Stomach smooth muscle (tissue), 2 donors: ENCODE measurements around the gene TCTN2.

Experiments used
- H3K27ac ChIP-seq: one replicate; pipeline ENCODE4 v1.7.0; 2013; ENCODE audit warnings: mild to moderate bottlenecking, low read length, inconsistent platforms
- H3K27me3 ChIP-seq, 2 donors: one replicate each; pipeline ENCODE4 v1.7.0; 2013; ENCODE audit warnings: low read length in 2 of 2; ENCODE audit not compliant: insufficient read depth in 2 of 2, control insufficient read depth in 1 of 2
- H3K36me3 ChIP-seq, 2 donors: one replicate each; pipeline ENCODE4 v1.7.0; 2013; ENCODE audit warnings: low read length in 2 of 2; ENCODE audit not compliant: control insufficient read depth in 2 of 2, insufficient read depth in 2 of 2
- H3K4me1 ChIP-seq: one replicate; pipeline ENCODE4 v1.7.0; 2013; ENCODE audit warnings: low read length; ENCODE audit not compliant: control insufficient read depth, insufficient read depth
- H3K4me3 ChIP-seq, 2 donors: one replicate each; pipeline ENCODE4 v1.7.0; 2013; ENCODE audit warnings: low read length in 2 of 2
- H3K9ac ChIP-seq, 2 donors: one replicate each; pipeline ENCODE4 v1.7.0; 2013; ENCODE audit warnings: low read length in 2 of 2, mild to moderate bottlenecking in 1 of 2
- H3K9me3 ChIP-seq, 2 donors: one replicate each; pipeline ENCODE4 v1.7.0; 2013; ENCODE audit warnings: low read length in 2 of 2; ENCODE audit not compliant: control insufficient read depth in 2 of 2
- donor health status: healthy.
- donor health status: Pancreatic carcinoma.

TCTN2 gene

DNA sequence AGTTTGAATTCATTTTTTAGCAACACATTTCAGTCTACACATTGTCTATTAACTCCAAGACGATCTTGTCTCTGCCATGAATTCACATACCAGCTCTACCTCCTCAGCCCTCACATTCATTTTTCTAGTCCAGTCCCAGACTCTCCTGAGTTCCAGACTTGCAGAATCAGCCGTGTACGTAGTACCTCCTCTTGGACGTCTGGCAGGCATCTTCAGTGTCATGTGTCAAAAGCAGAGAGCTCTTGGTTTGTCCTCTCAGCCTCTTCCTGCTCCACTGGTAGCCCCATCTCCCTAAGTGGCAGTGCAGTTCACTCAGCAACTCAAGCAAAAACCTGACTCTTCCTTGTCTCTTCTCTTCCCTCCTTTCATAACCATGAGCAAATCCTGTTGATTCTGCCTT lies 14.5 kb upstream of the TCTN2 start:
- H3K36me3 ChIP-seq, result peaks cover 16 to 23% of the 10 kb centered on the region in 2 donors
- no peak overlapping the region for H3K4me3 ChIP-seq
- H3K4me1 ChIP-seq, result no peaks in the 10 kb centered on the region
- H3K9me3 ChIP-seq, result no peaks in the 10 kb centered on the region
- H3K9ac ChIP-seq, result no peak overlapping the region
- H3K27ac ChIP-seq, result no peak overlapping the region
- H3K27me3 ChIP-seq, result no peaks in the 10 kb centered on the region

DNA sequence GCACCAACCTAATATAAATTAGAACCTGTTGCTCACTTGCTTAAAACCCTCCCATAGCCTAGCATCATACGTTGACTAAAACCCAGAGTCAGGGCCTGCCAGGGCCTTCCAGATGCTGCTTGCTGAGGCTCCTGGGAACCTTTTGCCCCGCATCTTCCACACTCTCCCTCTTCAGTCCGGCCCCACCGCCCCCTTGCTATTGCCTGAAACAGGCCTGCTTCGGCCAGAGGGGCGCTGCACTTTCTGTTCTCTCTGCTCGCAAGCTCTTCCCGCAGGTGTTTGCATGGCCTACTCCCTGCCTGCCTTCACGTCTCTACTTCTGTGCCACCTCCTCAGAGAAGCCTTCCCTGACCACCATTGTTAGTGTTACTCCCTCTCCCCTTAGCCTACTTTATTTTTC lies 13.7 kb upstream of the TCTN2 start:
- Histone ChIP-seq H3K4me1 (no peaks in the 10 kb centered on the region), H3K36me3 (peaks cover 16 to 23% of the 10 kb centered on the region in 2 donors), H3K27ac (no peak overlapping the region), H3K27me3 (no peaks in the 10 kb centered on the region), H3K4me3 (no peak overlapping the region), H3K9me3 (no peaks in the 10 kb centered on the region), H3K9ac (no peak overlapping the region)

DNA sequence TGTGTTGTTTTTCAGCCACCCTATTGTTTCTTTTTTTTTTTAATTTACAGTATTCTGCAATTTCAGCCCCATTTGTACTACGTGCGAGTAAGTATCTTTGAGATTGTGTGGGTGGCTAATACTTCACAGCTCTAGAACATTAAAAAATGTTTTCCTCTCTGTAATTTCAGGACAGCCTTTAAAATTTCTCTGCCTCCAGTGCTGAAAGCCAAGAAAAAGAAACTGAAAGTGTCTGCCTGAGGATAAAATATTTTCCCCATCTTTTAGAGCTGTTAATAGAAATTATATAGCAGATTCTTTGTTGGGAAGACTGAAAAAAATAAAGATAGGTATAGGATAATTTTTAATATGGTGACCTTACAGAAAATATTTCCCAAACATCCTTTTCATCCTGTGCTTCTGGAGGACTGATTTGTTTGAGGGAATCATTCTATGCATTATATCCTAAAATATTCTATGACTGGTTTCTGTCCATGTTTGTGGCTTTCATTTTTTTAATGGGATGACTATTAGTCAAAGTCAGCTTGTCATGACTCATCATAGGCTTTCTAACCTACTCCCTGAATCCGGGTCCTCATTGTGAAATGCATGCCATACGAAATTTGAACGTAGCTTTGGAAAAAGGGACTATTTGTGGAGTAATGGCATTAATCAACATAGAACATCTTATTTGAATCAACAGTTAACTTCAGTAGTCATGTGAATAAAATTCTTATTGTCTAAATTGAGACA lies 10.8 kb upstream of the TCTN2 start:
- Histone ChIP-seq H3K36me3 (peaks cover 16 to 22% of the 10 kb centered on the region in 2 donors), H3K4me1 (no peaks in the 10 kb centered on the region), H3K9ac (no peak overlapping the region)

DNA sequence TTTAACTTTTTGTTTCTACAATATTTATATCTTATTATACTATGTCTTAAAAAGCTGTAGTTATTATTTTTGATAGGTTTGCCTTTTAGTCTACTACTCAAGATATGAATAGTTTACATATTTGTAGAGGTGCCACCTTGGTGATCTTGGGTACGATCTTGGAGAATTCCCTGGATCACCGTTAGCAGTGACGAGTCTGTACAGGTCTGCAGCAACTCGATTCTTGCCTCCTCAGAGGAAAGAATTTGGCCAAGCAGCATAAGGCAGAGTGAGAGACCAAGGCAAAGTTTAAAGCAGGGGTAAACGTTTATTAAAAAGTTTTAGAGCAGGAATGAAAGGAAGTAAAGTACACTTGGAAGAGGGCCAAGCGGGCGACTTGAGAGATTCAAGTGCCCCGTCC lies 3.1 kb upstream of the TCTN2 start:
- Histone ChIP-seq H3K36me3 (peaks cover 0 to 4% of the 10 kb centered on the region in 2 donors), H3K9ac (no peak overlapping the region), H3K27ac (no peak overlapping the region), H3K27me3 (no peaks in the 10 kb centered on the region), H3K4me1 (peaks cover 15% of the 10 kb centered on the region), H3K4me3 (no peak overlapping the region), H3K9me3 (no peaks in the 10 kb centered on the region)

More for the DNA sequence above, 10.8 kb upstream of the TCTN2 start:
- Histone ChIP-seq H3K27ac (no peak overlapping the region), H3K27me3 (no peaks in the 10 kb centered on the region), H3K9me3 (no peaks in the 10 kb centered on the region), H3K4me3 (no peak overlapping the region)

DNA sequence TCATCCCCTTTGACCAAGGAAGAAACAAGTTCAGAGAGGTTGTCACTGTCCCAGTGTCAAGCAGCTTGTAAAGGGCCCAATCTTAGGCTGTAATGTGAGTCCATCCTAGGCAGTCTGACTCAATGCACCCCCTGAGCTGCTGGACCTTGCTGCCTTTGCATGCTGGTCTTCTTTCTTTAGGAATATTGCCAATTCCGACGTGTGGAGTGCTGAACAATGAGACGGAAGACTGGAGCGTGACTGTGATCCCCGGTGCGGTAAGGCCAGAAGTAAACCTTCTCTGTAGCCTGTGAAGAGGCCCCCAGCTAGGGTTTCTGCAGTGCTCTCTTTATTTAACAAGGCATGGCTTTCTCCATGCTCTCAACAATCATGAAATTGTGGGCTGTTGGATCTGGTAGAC lies 963 bp downstream of the TCTN2 start:
- Histone ChIP-seq H3K36me3 (peaks cover 12 to 17% of the 10 kb centered on the region in 2 donors), H3K27ac (no peak overlapping the region), H3K4me3 (peak overlapping the region; percentile 78 to 97), H3K4me1 (peaks cover 15% of the 10 kb centered on the region), H3K27me3 (no peaks in the 10 kb centered on the region), H3K9ac (peak overlapping the region; percentile 21 to 85), H3K9me3 (no peaks in the 10 kb centered on the region)

DNA sequence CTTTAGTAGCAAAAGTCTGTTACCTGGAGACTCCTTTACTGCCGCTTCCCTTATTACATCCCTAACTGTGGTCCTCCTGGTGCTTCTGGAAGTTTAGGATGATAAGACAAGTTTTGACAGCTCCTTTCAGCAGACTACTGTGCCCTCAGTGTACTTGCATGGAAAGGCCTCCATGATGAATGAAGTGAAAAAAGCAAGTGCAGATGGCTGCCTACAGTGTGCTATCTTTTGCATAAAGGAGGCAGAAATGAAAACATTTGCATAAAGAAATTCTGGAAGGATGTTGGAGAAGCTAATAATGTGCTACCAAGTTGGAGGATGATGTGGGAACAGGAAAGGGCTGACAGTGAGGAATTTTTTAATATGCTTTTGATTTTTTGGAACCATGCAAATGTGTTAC lies 4.5 kb downstream of the TCTN2 start:
- Histone ChIP-seq H3K9me3 (no peaks in the 10 kb centered on the region), H3K4me1 (peaks cover 15% of the 10 kb centered on the region), H3K36me3 (peaks cover 21 to 26% of the 10 kb centered on the region in 2 donors)

DNA sequence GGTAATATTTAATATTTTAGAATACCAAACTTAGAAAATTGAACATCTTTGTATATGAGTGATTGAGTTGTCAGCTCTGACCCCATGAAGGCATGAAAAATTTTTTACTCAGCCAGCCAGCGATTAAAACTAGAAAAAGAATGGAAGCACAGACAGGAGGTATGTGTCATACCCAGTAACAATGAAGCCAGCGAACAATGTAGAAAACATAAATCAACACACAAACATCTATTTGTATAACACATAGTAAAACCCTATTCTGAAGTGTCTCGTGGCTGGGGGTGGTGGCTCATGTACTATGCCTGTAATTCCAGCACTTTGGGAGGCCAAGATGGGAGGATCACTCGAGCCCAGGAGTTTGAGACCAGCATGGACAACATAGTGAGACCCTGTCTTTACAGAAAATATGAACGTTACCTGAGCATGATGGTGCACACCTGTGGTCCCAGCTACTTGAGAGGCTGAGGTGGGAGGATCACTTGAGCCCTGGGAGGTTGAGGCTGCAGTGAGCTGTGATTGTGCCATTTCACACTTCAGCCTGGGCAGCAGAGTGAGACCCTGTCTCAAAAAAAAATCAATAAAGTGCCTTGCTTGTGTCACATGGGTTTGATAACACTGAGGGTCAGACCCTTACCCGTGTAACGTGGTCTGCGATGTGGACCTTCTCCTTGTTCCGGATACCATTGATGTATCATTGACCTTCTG lies 5.9 kb downstream of the TCTN2 start:
- no peak overlapping the region for H3K27ac ChIP-seq
- H3K9ac ChIP-seq, result no peak overlapping the region
- H3K4me3 ChIP-seq, result no peak overlapping the region
- H3K27me3 ChIP-seq, result no peaks in the 10 kb centered on the region
- no peaks in the 10 kb centered on the region for H3K9me3 ChIP-seq
- H3K36me3 ChIP-seq, result peaks cover 26 to 32% of the 10 kb centered on the region in 2 donors
- H3K4me1 ChIP-seq, result peaks cover 5% of the 10 kb centered on the region

More for the DNA sequence above, 4.5 kb downstream of the TCTN2 start:
- Histone ChIP-seq H3K27ac (no peak overlapping the region), H3K4me3 (no peak overlapping the region), H3K27me3 (no peaks in the 10 kb centered on the region), H3K9ac (peak overlapping the region in 1 of 2 donors; percentile 21)

DNA sequence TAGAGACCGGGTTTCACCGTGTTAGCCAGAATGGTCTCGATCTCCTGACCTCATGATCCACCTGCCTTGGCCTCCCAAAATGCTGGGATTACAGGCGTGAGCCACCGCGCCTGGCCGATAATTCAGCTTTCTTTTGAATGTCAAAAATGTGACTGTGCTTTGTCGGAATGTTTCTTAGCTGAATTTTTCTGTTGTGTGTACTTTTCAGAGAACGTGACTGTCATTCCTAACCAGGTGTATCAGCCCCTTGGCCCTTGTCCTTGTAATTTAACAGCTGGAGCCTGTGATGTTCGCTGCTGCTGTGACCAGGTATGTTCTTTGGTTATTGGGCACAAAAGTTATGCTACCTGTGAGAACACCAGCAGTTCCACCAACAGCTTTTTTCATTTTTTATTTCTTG lies 8.1 kb downstream of the TCTN2 start:
- no peaks in the 10 kb centered on the region for H3K27me3 ChIP-seq
- no peaks in the 10 kb centered on the region for H3K4me1 ChIP-seq
- H3K27ac ChIP-seq, result no peak overlapping the region
- no peak overlapping the region for H3K4me3 ChIP-seq
- no peaks in the 10 kb centered on the region for H3K9me3 ChIP-seq
- H3K36me3 ChIP-seq, result peaks cover 24 to 33% of the 10 kb centered on the region in 2 donors
- no peak overlapping the region for H3K9ac ChIP-seq

DNA sequence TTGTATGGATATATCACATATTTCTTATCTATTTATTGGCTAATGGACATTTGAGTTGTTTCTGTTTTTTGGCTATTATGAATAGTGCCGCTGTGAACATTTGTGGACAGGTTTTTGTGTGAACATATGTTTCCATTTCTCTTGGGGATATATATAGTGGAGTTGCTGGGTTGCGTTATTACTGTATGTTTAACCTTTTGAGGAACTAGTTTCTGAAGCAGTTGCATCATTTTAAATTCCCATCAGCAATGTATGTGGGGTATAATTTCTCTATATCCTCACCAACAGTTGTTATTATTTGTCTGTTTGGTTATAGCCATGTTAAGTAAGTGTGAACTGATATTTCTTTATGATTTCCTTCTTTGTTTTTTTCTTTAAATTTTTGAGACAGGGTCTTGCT lies 10.7 kb downstream of the TCTN2 start:
- H3K9ac ChIP-seq, result no peak overlapping the region
- H3K27me3 ChIP-seq, result no peaks in the 10 kb centered on the region
- H3K36me3 ChIP-seq, result peaks cover 19 to 24% of the 10 kb centered on the region in 2 donors
- H3K4me3 ChIP-seq, result no peak overlapping the region
- no peak overlapping the region for H3K27ac ChIP-seq
- no peaks in the 10 kb centered on the region for H3K4me1 ChIP-seq
- no peaks in the 10 kb centered on the region for H3K9me3 ChIP-seq

DNA sequence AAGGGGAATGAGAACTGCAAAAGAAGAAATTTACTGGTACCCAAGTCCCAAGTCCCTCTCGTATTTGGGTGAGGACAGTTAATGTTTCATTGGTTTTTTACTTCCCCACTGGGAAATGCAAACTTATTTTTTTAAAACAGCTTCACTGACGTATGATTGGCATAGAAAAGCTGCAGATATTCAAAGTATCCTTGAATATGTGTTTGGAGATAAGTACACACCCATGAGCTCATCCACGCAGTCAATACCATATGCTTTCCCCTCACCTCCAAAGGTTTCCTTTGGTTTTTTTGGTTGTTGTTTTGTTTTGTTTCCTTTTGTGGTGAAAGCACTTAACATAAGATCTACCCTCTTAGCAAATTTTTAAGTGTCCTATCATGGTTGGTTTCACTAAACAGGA lies 13.1 kb downstream of the TCTN2 start:
- no peak overlapping the region for H3K27ac ChIP-seq
- no peak overlapping the region for H3K9ac ChIP-seq
- H3K4me3 ChIP-seq, result no peak overlapping the region
- no peaks in the 10 kb centered on the region for H3K27me3 ChIP-seq
- H3K4me1 ChIP-seq, result no peaks in the 10 kb centered on the region
- H3K36me3 ChIP-seq, result peaks cover 20% of the 10 kb centered on the region in 2 donors
- H3K9me3 ChIP-seq, result no peaks in the 10 kb centered on the region

DNA sequence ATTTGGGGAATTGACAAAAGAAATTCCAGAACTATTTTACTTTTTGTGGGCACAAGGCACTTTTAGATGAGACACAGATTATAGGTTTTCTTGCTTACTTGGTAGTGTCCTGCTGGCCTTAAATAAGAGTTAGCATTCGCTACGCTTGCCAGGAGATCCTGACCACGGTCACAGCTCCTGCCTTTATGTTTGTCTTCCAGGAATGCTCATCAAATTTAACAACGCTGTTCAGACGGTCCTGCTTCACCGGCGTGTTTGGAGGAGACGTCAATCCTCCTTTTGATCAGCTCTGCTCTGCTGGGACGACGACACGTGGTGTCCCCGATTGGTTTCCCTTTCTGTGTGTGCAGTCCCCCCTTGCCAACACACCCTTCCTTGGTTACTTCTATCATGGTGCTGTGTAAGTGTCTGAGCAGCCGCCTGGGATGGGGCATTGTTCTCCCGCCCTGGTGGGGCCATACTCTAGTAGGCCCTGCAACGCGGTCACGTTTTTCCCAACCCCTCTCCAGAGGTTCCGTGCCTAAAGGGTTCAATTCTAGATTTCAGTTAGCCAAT lies 15.8 kb downstream of the TCTN2 start:
- Histone ChIP-seq H3K9me3 (no peaks in the 10 kb centered on the region), H3K9ac (no peak overlapping the region), H3K27ac (no peak overlapping the region), H3K4me3 (no peak overlapping the region), H3K4me1 (no peaks in the 10 kb centered on the region), H3K27me3 (no peaks in the 10 kb centered on the region), H3K36me3 (peaks cover 19 to 24% of the 10 kb centered on the region in 2 donors)
